WERI-Rb-1 (cell line): ENCODE data around the gene FAM117A.

ENCODE experiments used
- DNase-seq: peaks from one replicate; pipeline ENCODE4 v3.0.0-alpha.2; 2020
- H3K27ac ChIP-seq: fragments of 250-450 bp; sonication (Bioruptor Pico); 2 replicates; pipeline ENCODE4 v1.5.1; 2020; ENCODE audit warnings: mild to moderate bottlenecking, moderate library complexity
- H3K27me3 ChIP-seq: fragments of 250-450 bp; sonication (Bioruptor Pico); 2 replicates; pipeline ENCODE4 v1.5.1; 2021; ENCODE audit warnings: mild to moderate bottlenecking, low read depth, moderate library complexity; ENCODE audit not compliant: insufficient read depth, severe bottlenecking
- H3K36me3 ChIP-seq: fragments of 250-450 bp; sonication (Bioruptor Pico); 2 replicates; pipeline ENCODE4 v1.5.1; 2020; ENCODE audit warnings: mild to moderate bottlenecking, moderate library complexity
- H3K4me3 ChIP-seq: 2 replicates; pipeline ENCODE4 v1.5.1; 2011; ENCODE audit warnings: low read depth, mild to moderate bottlenecking, control low read depth, low read length
- H3K9me3 ChIP-seq: fragments of 250-450 bp; sonication (Bioruptor Pico); 2 replicates; pipeline ENCODE4 v1.5.1; 2021; ENCODE audit warnings: mild to moderate bottlenecking, moderate library complexity; ENCODE audit not compliant: severe bottlenecking
- TF ChIP-seq, protein P1 (sequence below): IDR thresholded peaks from 2 replicates; pipeline ENCODE4 v1.5.1; 2011; ENCODE audit warnings: low read depth, mild to moderate bottlenecking, control low read depth, inconsistent platforms, low read length

FAM117A gene

DNA sequence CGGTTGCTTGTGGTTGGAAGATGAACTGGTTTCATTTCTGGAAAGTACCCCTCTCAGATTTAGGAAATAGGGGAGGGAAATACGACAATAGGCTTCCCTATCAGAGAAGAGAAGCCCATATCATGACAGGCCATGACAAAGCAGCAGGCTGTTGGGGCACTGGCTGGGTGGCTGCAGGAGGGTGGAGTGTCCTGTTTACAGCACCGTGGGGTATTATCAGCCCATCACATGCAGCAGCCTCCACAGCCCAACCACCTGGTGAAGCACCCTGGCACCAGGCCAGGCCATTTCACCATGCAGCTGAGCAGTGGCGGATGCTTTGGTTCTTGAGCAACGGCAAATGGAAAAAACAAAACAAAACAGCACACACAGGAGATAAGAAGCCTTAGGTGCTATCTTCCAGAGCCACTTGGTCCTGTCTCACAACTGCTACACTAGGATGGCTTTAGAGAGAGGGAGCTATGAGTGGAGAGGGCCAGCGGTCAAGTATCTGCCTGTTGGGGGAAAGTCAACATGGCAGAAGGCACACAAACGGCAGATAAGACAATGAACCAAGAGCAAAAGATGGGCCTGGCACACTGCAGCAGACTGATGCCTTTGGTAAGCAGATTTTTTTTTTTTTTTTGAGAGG lies 24.2 kb downstream of the FAM117A start:
- no peak overlapping the region for H3K4me3 ChIP-seq

DNA sequence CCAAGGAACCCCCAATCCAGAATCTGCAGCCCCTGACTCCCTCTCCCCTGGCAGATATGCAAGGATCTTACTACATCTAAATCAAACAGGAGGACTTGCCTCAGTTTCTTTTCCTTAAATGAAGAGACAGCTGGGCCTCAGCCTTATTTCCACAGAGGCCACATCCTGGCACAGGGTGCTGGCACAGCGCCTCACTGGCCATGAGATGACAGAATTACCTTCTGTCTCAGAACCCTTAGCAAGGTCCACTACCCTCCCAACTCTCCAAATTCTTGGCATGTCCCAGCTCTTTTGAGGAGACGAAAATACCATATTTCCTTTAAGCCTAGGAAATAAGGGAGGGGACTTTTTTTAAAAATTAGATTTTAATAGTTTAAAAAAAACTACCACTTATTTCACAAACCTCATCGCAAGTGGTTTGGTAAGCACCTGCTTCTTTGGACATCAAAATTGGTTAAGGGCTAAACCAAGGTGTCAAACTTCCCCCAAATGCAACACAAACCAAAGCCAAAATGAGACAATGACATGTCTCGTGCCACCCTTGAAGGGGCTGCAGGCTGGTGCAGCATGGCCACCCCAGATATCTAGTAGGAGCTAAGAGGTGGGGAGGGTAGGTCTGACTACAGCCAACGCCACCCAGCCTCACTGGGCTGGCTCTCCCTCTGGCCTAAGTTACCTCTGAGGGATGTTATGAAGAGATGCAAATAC lies 25.3 kb downstream of the FAM117A start:
- TF ChIP-seq, protein P1, sequence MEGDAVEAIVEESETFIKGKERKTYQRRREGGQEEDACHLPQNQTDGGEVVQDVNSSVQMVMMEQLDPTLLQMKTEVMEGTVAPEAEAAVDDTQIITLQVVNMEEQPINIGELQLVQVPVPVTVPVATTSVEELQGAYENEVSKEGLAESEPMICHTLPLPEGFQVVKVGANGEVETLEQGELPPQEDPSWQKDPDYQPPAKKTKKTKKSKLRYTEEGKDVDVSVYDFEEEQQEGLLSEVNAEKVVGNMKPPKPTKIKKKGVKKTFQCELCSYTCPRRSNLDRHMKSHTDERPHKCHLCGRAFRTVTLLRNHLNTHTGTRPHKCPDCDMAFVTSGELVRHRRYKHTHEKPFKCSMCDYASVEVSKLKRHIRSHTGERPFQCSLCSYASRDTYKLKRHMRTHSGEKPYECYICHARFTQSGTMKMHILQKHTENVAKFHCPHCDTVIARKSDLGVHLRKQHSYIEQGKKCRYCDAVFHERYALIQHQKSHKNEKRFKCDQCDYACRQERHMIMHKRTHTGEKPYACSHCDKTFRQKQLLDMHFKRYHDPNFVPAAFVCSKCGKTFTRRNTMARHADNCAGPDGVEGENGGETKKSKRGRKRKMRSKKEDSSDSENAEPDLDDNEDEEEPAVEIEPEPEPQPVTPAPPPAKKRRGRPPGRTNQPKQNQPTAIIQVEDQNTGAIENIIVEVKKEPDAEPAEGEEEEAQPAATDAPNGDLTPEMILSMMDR = no peak
- H3K9me3 ChIP-seq = peaks cover 4% of the 10 kb centered on the region
- no peaks in the 10 kb centered on the region for H3K27me3 ChIP-seq
- H3K4me3 ChIP-seq = no peak overlapping the region
- H3K27ac ChIP-seq = peak overlapping the region; percentile 78
- DNase-seq = no peak
- H3K36me3 ChIP-seq = peaks cover 11% of the 10 kb centered on the region

More for the DNA sequence above, 24.2 kb downstream of the FAM117A start:
- H3K27me3 ChIP-seq = no peaks in the 10 kb centered on the region
- no peak for DNase-seq
- H3K36me3 ChIP-seq = peaks cover 8% of the 10 kb centered on the region
- H3K9me3 ChIP-seq = peaks cover 1% of the 10 kb centered on the region
- peak overlapping the region; percentile 78 for H3K27ac ChIP-seq
- TF ChIP-seq, protein P1 = no peak

DNA sequence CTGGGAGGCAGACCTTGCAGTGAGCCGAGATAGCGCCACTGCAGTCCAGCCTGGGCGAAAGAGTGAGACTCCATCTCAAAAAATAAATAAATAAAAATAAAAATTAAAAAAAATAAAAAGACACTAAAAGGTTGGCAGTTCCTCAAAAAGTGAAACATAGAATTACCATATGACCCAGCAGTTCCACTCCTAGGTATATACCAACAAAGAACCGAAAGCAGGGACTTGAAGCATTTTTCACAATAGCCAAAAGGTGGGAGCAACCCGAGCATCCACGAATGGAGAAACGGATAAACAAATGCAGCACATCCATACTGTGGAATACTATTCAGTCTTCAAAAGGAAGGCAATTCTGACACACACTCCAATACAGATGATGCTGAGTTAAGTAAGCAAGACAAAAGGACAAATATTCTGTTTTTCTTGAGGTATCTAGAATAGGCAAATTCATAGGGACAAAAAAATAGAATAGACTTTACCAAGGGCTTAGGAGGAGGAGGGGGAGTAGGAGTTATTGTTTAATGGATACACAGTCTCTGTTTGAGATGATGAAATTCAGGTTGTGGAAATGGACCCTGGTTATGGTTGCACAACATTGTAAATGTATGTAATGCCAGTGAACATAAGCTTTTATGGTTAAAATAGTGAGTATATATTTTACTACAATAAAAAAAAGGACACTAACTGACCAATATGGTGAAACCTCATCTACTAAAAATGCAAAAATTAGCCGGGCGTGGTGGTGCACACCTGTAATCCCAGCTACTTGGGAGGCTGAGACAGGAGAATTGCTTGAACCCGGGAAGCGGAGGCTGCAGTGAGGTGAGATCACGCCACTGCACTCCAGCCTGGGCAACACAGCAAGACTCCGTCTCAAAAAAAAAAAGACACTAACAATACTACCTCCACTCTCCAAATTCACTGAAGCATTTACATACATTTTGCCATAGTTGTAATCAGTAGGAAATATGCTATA lies 29.1 kb downstream of the FAM117A start:
- Histone ChIP-seq H3K27ac (no peak overlapping the region), H3K36me3 (peaks cover 28% of the 10 kb centered on the region), H3K27me3 (no peaks in the 10 kb centered on the region), H3K4me3 (no peak overlapping the region), H3K9me3 (peaks cover 4% of the 10 kb centered on the region)
- TF ChIP-seq, protein P1 = no peak
- DNase-seq = no peak

DNA sequence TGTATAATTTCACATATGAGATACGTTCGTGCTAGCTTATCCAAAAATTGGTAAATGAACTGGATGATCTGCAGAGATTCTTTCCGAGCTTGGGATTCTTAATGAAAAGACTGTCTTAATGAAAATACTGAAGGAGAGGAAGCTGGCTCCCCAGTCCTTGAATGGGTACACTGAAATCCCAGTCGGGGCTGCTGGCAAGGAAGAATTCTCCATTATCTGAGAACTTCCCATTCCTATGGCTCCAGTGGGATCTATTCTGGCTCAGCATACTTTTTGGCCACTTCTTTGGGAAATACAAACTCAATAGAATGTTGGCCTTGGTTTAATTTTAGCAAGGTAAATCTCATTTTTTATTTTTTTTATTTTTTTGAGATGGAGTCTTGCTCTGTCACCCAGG lies 32.5 kb downstream of the FAM117A start:
- Histone ChIP-seq H3K27me3 (no peaks in the 10 kb centered on the region), H3K4me3 (no peak overlapping the region), H3K9me3 (peaks cover 6% of the 10 kb centered on the region), H3K27ac (no peak overlapping the region), H3K36me3 (peaks cover 40% of the 10 kb centered on the region)
- TF ChIP-seq, protein P1 = no peak
- DNase-seq = no peak

DNA sequence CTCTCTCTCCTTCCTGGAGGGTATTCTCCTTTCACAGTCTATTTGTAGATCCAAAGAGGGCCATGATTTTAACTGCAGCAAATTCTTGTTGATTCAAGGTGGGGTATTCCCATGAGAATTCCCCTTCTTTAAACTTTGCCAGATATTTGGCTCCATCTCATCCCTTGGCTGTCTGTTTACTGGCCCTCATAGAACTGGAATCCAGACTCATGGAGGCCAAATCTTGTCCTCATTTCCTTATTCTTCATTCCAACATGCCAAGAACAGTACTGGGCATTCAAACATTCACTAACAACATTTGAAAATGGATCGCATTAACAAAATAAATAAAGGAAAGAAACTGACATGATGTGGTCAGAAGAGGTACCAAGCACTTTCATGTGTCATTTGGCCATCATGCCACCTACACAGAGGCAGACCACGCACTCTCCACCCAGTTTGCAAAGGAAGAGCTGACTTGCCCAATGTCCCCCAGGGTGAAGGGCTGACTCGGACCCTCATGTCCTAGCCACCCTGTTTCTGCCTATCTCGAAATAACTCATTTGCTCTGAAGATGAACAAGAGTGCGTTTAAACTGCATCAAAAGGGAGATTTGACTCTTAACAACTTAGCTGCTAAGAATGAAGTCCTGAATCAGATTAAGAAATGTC lies 33.0 kb downstream of the FAM117A start:
- no peak overlapping the region for H3K27ac ChIP-seq
- TF ChIP-seq, protein P1 = no peak
- no peaks in the 10 kb centered on the region for H3K27me3 ChIP-seq
- H3K4me3 ChIP-seq = no peak overlapping the region
- peaks cover 45% of the 10 kb centered on the region for H3K36me3 ChIP-seq
- no peak for DNase-seq
- peaks cover 11% of the 10 kb centered on the region for H3K9me3 ChIP-seq
